Choroid plexus epithelial cell (primary cell): ENCODE measurements around the gene PPM1E.
A peak's percentile ranks its signal among the peaks of the same experiment; 100 is the strongest.

Experiments
- DNase-seq: peaks from one replicate; pipeline ENCODE4 v3.0.0-alpha.2; 2010; ENCODE audit warnings: low read depth
- H3K4me3 ChIP-seq: 2 replicates; pipeline ENCODE4 v1.5.1; 2011; ENCODE audit warnings: low read depth, mild to moderate bottlenecking, control low read depth, low read length, moderate library complexity
- CTCF ChIP-seq: conservative IDR thresholded peaks from 2 replicates; pipeline ENCODE4 v1.5.1; 2011; ENCODE audit warnings: low read depth, mild to moderate bottlenecking, control low read depth, inconsistent platforms, low read length, moderate library complexity

Gene PPM1E

GRCh38 chr17:58995247-58995940 lies 239.7 kb downstream of the PPM1E start:
- no peak overlapping the region for H3K4me3 ChIP-seq
- no peak for TF ChIP-seq CTCF
- DNase-seq = peak; percentile 39

DNA sequence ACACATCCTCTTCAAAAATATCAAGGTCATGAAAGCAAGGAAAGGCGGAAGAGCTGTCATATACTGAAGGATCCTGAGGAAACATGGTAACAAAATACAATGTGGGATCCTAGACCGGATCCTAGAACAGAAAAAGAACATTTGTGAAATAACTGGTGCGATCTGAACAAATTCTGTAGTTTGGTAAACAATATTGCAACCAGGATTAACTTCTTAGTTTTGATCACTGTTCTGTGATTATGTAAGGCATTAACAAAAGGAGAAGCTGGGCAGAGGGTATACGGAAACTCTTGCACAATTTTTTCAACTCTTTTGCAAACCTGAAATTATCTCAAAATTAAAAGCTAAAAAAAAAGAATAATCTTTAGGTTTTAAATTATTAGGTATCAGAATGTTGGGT lies 241.3 kb downstream of the PPM1E start:
- TF ChIP-seq CTCF = no peak
- H3K4me3 ChIP-seq = no peak overlapping the region
- DNase-seq = no peak

DNA sequence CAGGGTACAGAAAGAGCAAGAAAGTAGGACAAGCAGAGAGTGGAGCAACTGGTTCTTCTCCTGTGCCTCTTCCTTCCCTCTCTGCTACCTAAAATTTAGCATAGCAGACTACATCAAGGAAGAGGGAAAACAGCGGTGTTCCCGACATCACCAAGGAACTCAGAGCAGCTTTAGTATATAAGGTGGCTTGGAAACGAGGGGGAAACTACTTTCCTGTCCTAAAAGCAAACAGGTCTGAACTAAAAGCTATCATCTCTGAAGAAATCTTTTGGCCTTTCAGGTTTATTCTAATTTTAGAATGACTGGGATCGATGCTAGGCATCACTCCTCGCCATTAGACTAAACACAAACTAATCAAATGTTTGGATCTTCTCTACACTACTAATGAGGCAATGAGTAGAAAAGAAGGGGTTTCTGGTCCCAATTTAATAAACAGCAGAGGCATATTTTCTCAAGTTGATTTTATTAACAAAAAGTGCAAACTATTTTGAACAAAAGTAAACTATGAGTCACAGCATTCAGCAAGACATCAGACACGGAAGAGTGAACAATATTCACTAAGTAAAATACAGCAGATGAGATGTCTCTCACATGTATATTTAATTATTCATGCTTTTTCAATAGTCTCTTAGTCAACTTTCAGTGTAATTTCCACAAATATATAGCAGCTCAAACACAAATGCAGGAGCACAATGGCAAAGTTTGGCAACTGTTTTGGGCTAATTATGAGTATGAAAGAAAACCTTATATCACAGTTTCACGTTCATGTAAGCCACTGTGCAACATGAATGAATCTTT lies 242.3 kb downstream of the PPM1E start:
- TF ChIP-seq CTCF = no peak
- no peak overlapping the region for H3K4me3 ChIP-seq
- DNase-seq = peak; percentile 35

DNA sequence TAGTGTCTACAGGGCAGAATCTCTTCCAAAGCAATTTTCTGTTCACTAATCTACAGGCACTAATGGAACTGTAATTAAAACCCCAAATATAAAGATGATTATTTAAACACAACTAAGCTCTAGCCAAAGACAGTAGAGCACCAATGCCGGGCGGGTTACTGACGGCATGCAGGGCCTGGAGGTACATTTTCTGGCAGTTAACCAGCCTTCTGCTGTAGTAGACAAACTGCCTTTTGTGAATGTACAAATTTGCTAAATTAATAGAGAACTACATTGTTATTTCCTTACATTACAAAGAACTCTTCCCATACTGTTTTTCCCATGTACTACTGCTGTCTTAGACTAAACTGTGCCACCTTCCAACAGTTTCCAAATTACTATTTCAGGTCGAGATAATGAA lies 243.2 kb downstream of the PPM1E start:
- DNase-seq = no peak
- H3K4me3 ChIP-seq = no peak overlapping the region
- no peak for TF ChIP-seq CTCF

DNA sequence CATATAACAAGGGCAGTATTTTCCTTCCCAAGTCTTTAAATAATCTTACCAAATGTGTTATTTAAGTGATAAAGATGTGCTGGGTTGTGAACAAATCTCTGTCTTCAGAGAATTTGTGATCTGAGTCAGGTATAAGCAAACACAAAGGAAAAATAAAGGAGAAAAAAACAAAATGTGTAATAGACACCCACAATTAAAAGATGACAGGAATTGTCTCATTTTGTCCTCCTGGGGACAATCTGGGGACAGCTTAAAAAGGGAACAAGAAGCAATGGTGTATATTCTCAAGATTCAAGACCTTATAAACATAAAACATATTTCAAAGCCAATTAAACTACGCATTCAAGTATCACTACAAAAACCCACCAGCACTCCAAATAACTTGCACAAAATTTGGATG lies 243.8 kb downstream of the PPM1E start:
- no peak for TF ChIP-seq CTCF

DNA sequence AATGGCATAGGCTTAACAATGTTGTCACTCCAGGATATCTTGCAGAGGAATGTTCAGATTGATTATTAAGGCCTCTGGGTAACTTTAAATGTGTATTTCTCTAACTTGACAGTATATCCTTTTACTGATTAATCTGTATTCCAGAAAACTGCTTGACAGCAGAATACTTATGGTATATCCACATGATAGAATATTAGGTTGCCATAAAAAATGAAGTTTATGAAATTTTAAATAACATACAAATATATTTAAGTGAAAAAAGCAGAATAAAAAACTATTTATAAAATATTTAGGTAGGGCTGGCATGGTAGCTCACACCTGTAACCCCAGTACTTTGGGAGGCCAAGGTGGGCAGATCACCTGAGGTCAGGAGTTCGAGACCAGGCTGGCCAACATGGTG lies 244.4 kb downstream of the PPM1E start:
- no peak for DNase-seq
- no peak for TF ChIP-seq CTCF
- H3K4me3 ChIP-seq = no peak overlapping the region

More for the DNA sequence above, 243.8 kb downstream of the PPM1E start:
- H3K4me3 ChIP-seq = no peak overlapping the region
- DNase-seq = no peak
